ENCODE data around the gene PDLIM1. TPM values are rescaled to one million over a fixed set of nuclear protein-coding genes. Genes with fewer than 3 reads are reported as not detected.

Gene PDLIM1, protein sequence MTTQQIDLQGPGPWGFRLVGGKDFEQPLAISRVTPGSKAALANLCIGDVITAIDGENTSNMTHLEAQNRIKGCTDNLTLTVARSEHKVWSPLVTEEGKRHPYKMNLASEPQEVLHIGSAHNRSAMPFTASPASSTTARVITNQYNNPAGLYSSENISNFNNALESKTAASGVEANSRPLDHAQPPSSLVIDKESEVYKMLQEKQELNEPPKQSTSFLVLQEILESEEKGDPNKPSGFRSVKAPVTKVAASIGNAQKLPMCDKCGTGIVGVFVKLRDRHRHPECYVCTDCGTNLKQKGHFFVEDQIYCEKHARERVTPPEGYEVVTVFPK
- 45.5 and 55.6 TPM in 2 replicates for total RNA-seq (2014; rRNA removed; shearing (Covaris generic))

DNA sequence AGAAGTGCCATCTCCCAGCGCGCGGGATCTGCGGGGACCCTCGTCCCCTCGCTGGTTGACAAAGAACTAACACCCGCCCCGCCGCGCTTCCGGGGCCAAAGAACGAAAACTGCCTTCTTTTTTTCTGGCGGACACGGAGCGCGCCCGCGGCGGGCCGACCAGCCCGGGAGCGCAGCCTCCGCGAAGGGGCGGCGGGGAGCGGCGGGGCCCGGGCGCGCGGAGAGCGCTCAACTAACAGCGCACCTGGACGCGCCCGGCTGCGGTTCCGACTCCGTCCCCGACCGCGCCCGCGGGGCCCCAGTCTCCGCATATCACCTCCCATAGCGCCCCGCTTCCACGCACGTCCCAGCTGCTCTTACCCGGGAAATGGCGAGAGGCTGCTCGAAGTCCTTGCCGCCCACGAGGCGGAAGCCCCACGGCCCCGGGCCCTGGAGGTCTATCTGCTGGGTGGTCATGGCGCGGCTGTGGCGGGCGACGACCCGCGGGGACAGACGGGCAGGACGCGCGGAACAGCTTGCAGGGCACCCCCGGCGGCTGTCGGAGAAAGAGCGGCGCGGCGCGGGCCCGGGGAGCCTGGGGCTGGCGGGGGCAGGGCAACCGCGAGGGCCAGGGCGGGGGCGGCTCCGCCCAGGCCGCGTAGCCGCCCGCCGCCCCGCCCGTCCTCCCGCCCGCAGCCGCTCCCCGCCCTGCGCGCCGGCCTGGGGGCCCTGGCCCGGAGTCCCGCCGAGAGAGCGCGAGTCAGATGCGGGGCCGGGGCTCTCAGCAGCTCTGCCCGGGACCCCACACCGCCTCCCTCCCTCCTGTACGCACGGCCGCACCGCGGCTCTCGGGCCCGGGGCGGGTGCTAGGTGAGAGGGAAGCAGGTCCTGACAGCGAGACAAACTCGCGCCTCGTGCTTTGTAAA is at the start of gene PDLIM1:
Gene PDLIM1 (minus strand): TSS at position 543 of the 904 bp plus-strand sequence. CDS start 88 bp downstream, at position 455.
- no peaks in the 10 kb centered on the region for H3K27me3 ChIP-seq (replicated peaks)
- peaks cover 48% of the 10 kb centered on the region for H3K4me1 ChIP-seq (replicated peaks)
- peak within 1 kb of the TSS; percentile 84 for H3K27ac ChIP-seq
- H3K4me3 ChIP-seq = peak within 1 kb of the TSS; percentile 97
- H3K36me3 ChIP-seq = peaks cover 32% of the 10 kb centered on the region
- H3K9me3 ChIP-seq (replicated peaks) = no peaks in the 10 kb centered on the region
- peak; percentile 61 to 87 for DNase-seq (ENCODE audit: low read depth in 1 of 2, low spot score in 2 of 2)

DNA sequence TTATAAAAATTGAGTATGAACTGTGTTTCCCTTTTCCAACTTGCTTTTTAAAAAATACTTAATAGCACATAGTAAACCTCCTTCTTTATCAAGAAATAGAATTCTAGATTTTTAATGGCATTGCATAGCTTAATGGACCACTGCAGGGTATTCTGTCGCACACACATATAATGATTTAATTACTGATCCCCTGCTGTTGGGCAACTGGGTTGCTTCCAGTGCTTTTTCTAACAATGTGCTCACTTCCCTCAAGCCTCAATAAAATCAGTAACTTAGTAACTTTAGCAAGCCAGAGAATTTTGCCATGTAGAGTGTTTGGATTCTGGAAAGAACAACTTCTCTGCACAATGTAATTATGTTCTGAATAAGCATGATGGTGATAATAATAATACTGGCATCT is 49.1 kb upstream of the PDLIM1 start:
- Histone ChIP-seq H3K9me3 (replicated peaks) (0 out of 2 replicates have a peak, but pooled peaks cover 3% of the 10 kb centered on the region), H3K27me3 (replicated peaks) (no peaks in the 10 kb centered on the region), H3K4me1 (replicated peaks) (peaks cover 14% of the 10 kb centered on the region), H3K4me3 (no peak overlapping the region), H3K27ac (no peak overlapping the region), H3K36me3 (no peaks in the 10 kb centered on the region)
- no peak for DNase-seq (ENCODE audit: low read depth in 1 of 2, low spot score in 2 of 2)

DNA sequence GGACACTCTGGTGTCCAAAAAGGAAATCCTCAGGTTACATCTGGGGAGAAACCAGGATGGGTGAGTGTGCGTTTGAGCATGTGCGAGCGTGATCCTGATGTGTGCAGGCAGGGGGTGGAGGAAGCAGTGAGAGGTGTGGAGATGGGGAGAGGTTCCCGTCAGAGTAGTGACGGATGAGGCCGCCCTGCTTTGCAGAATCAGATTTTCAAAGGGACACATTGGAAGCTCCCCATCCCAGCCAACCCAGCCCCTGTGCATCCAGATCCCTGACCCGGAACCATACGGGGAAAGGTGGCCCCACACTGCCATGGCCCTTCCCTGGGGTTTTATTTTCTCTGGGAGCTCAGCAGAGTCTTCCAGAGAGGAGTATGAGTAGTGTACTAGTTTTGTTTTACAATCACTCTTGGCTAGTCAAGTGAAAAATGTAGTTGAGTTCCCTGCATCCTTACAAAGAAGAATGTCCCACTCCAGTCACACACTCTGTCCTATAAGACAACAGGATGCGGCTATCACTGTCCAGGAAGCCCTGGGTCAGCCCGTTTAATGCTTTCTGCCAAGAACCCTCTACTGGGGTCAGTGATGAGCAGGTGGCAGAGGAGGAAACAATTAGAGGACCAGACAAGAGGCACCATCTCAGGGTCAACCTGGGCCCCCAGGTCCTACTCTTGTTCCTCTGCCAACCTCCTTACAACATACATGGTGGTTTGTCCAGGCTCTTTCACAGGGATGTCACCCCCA is 46.8 kb upstream of the PDLIM1 start:
- Histone ChIP-seq H3K27me3 (replicated peaks) (no peaks in the 10 kb centered on the region), H3K27ac (no peak overlapping the region), H3K9me3 (replicated peaks) (0 out of 2 replicates have a peak, but pooled peaks cover 3% of the 10 kb centered on the region), H3K36me3 (no peaks in the 10 kb centered on the region), H3K4me1 (replicated peaks) (peaks cover 33% of the 10 kb centered on the region), H3K4me3 (no peak overlapping the region)
- no peak for DNase-seq (ENCODE audit: low read depth in 1 of 2, low spot score in 2 of 2)

DNA sequence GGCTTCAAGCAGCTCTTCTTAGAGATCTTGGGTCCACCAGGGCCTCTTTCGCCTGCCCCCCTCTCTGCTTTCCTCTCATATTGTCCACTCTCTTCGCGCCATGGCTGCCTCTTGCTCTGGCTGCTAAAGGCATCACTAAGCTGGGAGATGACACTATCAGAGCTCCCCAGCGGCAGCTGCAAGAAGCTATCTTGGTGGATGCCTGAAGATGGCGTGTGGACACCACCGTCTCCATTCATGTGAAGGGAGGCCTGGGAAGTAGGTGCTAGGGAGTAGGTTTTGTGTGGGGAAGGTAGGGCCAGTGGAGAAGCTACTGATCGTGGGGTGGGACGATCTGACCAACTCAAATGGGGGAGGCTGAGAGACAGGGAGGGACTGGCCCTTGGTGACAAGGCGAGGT is 45.9 kb upstream of the PDLIM1 start:
- no peak for DNase-seq (ENCODE audit: low read depth in 1 of 2, low spot score in 2 of 2)
- Histone ChIP-seq H3K9me3 (replicated peaks) (0 out of 2 replicates have a peak, but pooled peaks cover 3% of the 10 kb centered on the region), H3K27ac (no peak overlapping the region), H3K4me1 (replicated peaks) (peaks cover 33% of the 10 kb centered on the region), H3K4me3 (no peak overlapping the region), H3K36me3 (no peaks in the 10 kb centered on the region), H3K27me3 (replicated peaks) (no peaks in the 10 kb centered on the region)

DNA sequence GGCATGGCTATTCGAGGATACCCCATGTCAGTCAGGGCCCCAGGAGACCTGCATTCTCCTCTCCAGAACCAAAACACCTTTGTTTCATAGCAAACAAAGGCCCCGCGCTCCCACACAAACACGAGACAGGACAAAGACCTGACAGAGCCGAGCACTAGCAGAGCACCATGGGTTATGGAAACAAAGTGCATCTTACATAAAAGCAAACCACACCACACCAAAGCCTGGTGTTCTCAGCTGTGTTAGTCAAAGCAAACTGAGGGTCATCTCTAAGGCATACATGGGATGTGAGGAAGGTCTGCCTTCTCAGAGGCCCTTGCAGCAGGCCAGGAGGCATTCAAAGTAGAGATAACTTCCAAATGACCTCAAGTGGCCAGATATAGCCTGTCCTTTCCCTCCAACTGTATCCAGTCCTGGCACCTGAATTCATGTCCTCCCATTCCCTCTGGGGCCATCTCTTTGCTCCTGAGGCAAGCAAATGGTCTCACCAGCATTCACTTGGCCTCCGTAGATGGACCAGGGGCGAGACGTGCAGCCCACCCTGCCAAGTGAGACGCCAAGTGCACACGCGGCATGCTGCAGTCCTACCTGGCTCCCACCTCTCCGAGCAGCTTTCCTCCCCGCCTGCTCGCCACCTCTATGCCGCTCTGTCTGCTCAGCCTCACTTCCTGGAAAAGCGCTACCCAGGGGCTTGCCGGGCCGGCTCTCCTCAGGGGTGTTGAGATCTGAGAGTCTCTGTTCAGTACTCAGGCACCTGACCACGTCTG is 45.3 kb upstream of the PDLIM1 start:
- H3K36me3 ChIP-seq = no peaks in the 10 kb centered on the region
- H3K9me3 ChIP-seq (replicated peaks) = 0 out of 2 replicates have a peak, but pooled peaks cover 3% of the 10 kb centered on the region
- no peak for DNase-seq (ENCODE audit: low read depth in 1 of 2, low spot score in 2 of 2)
- H3K27ac ChIP-seq = no peak overlapping the region
- no peaks in the 10 kb centered on the region for H3K27me3 ChIP-seq (replicated peaks)
- H3K4me3 ChIP-seq = no peak overlapping the region
- peaks cover 35% of the 10 kb centered on the region for H3K4me1 ChIP-seq (replicated peaks)

DNA sequence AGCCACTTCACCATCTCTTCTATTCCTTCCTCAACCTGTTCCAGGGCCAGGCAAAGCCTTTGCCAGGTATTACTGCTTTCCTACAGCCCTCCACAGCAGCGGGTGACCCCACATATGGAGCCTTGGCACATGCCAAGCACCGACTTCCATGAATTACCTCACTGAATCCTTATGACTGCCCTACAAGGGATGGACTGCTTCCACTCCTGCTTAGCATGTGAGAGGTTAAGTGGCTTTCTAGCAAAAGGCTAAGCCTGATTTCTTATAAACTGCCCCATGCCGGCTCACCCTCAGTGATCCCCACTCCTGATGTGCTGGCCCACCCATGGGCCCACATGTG is 44.0 kb upstream of the PDLIM1 start:
- H3K36me3 ChIP-seq = no peaks in the 10 kb centered on the region
- H3K9me3 ChIP-seq (replicated peaks) = 0 out of 2 replicates have a peak, but pooled peaks cover 3% of the 10 kb centered on the region
- peaks cover 49% of the 10 kb centered on the region for H3K4me1 ChIP-seq (replicated peaks)
- DNase-seq (ENCODE audit: low read depth in 1 of 2, low spot score in 2 of 2) = no peak
- H3K4me3 ChIP-seq = no peak overlapping the region
- H3K27me3 ChIP-seq (replicated peaks) = no peaks in the 10 kb centered on the region
- peak overlapping the region; percentile 98 for H3K27ac ChIP-seq

DNA sequence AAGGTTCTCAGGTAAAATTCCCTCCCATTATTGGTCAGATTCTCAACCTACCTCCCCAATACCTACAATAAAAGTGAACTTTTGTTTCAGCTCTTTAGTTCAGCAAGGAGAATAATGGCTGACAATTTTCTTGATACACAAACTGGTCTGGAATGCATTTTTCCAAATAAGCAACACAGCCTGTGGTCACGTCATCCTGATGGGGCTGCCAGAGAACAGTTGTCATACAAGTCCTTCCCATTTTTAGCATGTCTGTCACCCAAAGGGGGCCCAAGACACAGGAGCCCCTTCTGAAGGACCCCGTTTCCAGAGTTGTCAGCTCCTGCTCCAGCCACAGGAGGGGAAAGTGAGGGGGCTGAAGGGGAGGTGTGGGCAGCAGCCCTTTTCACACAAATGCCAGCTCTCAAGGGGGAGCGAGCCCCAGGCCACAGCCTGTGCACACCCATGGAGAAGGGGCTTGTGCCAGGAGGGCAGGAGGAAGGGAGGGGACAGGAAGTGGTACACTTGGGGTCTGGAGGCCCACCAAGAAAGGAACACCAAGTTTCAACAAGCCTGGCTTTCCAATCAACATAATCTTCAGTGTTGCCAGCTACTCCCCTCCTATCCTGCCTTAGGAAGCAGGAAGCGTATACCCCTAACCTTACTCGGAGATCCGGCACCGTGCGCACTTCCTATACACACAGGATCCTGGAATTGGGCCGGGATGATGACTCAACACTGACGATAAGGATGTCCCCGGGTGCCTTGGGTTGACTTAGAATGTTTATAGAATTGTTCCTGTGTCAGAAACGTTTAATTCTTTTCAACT is 43.4 kb upstream of the PDLIM1 start:
- Histone ChIP-seq H3K27ac (peak overlapping the region; percentile 98), H3K27me3 (replicated peaks) (no peaks in the 10 kb centered on the region), H3K36me3 (no peaks in the 10 kb centered on the region), H3K4me3 (no peak overlapping the region), H3K9me3 (replicated peaks) (0 out of 2 replicates have a peak, but pooled peaks cover 1% of the 10 kb centered on the region), H3K4me1 (replicated peaks) (peaks cover 50% of the 10 kb centered on the region)
- DNase-seq (ENCODE audit: low read depth in 1 of 2, low spot score in 2 of 2) = peak; percentile 93 to 95

DNA sequence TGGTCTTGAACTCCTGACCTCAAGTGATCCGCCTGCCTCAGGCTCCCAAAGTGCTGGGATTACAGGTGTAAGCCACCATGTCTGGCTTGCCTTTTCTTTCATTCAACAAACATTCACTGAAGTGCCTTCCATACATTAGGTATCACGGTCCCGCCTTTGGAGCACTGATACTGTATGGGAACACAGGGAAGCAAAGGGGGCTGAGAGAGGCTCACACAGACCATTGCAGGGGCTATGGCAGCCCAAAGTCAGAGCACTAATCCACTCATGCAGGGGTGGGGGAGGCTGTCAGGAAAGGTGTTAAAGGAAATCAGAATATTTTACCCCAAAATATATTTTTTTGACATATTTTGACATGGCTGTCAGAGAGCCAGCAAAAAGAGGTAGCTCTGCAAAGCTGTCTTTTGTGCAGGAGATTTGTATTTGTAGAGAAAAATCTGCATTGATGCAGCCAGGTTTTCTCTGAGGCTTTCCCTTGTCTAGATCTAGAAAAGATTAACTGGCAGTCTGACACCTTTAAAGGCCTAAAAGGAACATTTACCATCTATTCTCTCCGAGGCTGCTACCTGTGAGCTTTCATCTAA is 42.0 kb upstream of the PDLIM1 start:
- no peaks in the 10 kb centered on the region for H3K36me3 ChIP-seq
- peaks cover 46% of the 10 kb centered on the region for H3K4me1 ChIP-seq (replicated peaks)
- no peaks in the 10 kb centered on the region for H3K9me3 ChIP-seq (replicated peaks)
- H3K27me3 ChIP-seq (replicated peaks) = no peaks in the 10 kb centered on the region
- no peak overlapping the region for H3K4me3 ChIP-seq
- no peak for DNase-seq (ENCODE audit: low read depth in 1 of 2, low spot score in 2 of 2)
- H3K27ac ChIP-seq = peak overlapping the region; percentile 98; the same call in 1 of the 2 replicates

DNA sequence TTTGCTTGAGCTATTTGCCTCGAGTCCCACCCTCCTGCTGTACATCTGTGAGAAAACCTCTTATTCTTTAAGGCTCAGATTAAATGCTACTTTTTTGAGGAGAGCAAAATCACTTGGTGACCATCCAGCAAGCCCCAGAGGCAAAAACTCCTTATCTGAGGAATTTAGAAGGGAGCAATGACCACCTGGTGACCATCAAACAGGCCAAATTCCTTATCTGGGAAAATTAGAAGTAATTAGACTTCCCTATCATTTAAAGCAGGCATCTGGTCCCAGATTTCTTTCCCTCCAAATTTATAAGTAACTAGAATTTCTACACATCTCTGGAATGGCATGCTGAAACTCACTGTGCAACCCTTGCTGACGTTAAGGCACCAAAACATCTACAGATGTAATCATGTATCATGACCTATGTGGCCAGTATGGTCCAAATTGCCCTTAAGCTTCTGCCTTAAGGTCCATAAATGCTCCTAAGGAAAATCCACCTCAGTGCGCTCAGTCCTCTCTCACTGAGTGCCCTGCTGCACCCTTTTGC is 40.9 kb upstream of the PDLIM1 start:
- Histone ChIP-seq H3K36me3 (no peaks in the 10 kb centered on the region), H3K27me3 (replicated peaks) (no peaks in the 10 kb centered on the region), H3K9me3 (replicated peaks) (no peaks in the 10 kb centered on the region), H3K27ac (no peak overlapping the region), H3K4me3 (no peak overlapping the region), H3K4me1 (replicated peaks) (peaks cover 57% of the 10 kb centered on the region)
- no peak for DNase-seq (ENCODE audit: low read depth in 1 of 2, low spot score in 2 of 2)

DNA sequence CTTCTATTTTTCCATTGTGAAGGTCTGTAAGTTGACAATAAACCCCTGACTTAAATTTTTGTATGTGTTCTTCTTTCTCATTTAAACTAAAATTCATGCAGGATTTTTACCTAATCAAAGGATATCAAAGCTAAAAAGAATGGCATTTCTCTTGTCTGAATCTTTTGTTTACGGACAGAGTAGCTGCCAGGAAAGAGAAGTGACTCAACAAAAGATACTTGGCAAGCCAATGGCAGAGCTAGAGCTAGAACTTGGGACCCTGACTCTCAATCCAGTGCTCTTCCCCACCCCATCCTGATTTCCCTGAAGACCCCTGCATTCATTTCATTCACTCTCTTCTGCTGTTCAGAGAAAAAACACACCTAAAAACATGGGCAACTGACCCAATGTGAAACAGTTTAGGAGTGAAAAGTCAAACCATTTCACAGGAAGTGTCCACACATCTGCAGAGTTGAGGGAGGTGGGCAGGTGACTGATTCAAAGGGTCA is 40.2 kb upstream of the PDLIM1 start:
- no peak overlapping the region for H3K4me3 ChIP-seq
- H3K27ac ChIP-seq = no peak overlapping the region
- peaks cover 63% of the 10 kb centered on the region for H3K4me1 ChIP-seq (replicated peaks)
- no peaks in the 10 kb centered on the region for H3K27me3 ChIP-seq (replicated peaks)
- H3K9me3 ChIP-seq (replicated peaks) = no peaks in the 10 kb centered on the region
- H3K36me3 ChIP-seq = no peaks in the 10 kb centered on the region
- DNase-seq (ENCODE audit: low read depth in 1 of 2, low spot score in 2 of 2) = no peak

DNA sequence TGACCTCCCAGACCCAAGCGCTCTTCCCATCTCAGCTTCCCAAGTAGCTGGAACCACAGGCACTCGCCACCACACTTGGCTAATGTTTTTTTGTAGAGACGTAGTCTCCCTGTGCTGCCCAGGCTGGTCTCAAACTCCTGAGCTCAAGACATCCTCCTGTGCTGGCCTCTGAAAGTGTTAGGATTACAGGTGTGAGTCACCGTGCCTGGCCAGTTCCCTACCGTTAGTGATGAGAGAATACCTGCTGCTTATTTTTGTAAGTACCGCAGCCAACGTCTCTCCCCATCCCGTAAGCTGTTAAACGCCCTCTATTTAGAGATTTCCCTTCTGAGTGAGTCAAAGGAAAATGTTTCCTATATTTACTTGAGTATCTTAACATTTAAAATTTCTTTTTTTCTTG is 38.5 kb upstream of the PDLIM1 start:
- Histone ChIP-seq H3K9me3 (replicated peaks) (no peaks in the 10 kb centered on the region), H3K4me3 (no peak overlapping the region), H3K27ac (no peak overlapping the region), H3K27me3 (replicated peaks) (no peaks in the 10 kb centered on the region), H3K4me1 (replicated peaks) (peaks cover 65% of the 10 kb centered on the region), H3K36me3 (no peaks in the 10 kb centered on the region)
- DNase-seq (ENCODE audit: low read depth in 1 of 2, low spot score in 2 of 2) = no peak

DNA sequence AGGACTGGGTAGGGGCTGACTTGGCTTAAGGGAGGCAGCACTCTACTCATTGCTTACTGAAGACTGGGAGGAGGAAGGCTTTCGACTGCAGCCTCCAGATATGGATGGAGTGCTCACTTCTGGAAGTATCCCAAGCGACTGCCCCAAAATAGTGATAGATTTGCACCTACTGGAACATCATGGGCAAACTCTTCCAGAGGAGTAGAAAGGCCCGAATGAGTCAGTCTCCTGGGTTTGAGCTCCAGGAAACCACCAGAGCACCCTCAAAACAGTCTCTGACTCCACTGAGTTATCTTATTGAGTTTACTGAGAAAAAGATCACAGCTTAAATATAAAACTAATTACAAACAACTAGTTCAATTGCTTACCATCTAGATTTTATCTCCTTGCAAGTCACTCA is 37.2 kb upstream of the PDLIM1 start:
- Histone ChIP-seq H3K36me3 (no peaks in the 10 kb centered on the region), H3K27ac (no peak overlapping the region), H3K4me3 (no peak overlapping the region), H3K9me3 (replicated peaks) (no peaks in the 10 kb centered on the region), H3K27me3 (replicated peaks) (no peaks in the 10 kb centered on the region), H3K4me1 (replicated peaks) (peaks cover 52% of the 10 kb centered on the region)
- no peak for DNase-seq (ENCODE audit: low read depth in 1 of 2, low spot score in 2 of 2)
